Right renal cortex interstitium (tissue), 3 donors: Measurements from ENCODE around the gene ADGRA3. TPM values are rescaled to one million over a fixed set of nuclear protein-coding genes. Genes with fewer than 3 reads are reported as not detected.
"Not testable (repeated sequence)": the region's sequence is repeated elsewhere in the genome, so short reads cannot be mapped to it uniquely, and the experiment has no call there.

ENCODE experiments used
- DNase-seq, 3 donors: peaks; one replicate each; pipeline ENCODE4 v3.0.0-alpha.2; 2013; ENCODE audit warnings: low read depth in 3 of 3, low spot score in 2 of 3
- polyA plus RNA-seq, 3 donors: library from polyadenylated mRNA; unstranded; fragments of 120-200 nt; gene quantifications; one replicate each; pipeline ENCODE4 v1.2.1, GENCODE V29; 2013; ENCODE audit not compliant: insufficient read length in 3 of 3

The ADGRA3 gene
- polyA plus RNA-seq, 3 donors = 54.8 to 60.7 (median 55.7) TPM

- no peak for DNase-seq
Measured at GRCh38 chr4:22442956-22443355, 72.9 kb downstream of the ADGRA3 start.

- DNase-seq = no peak
Measured at GRCh38 chr4:22440999-22441398, 74.9 kb downstream of the ADGRA3 start.

GRCh38 chr4:22439947-22440346, 75.9 kb downstream of the ADGRA3 start:
- DNase-seq = no peak

- no peak for DNase-seq
Measured at GRCh38 chr4:22435652-22436051, 80.2 kb downstream of the ADGRA3 start.

GRCh38 chr4:22434895-22435294, 81.0 kb downstream of the ADGRA3 start:
- no peak for DNase-seq

GRCh38 chr4:22430626-22431025, 85.2 kb downstream of the ADGRA3 start:
- no peak for DNase-seq

GRCh38 chr4:22428441-22428840, 87.4 kb downstream of the ADGRA3 start:
- no peak for DNase-seq

GRCh38 chr4:22427675-22428074, 88.2 kb downstream of the ADGRA3 start:
- DNase-seq = no peak

- DNase-seq = no peak
Measured at GRCh38 chr4:22420291-22420690, 95.6 kb downstream of the ADGRA3 start.

GRCh38 chr4:22417408-22417807, 98.5 kb downstream of the ADGRA3 start:
- no peak for DNase-seq

GRCh38 chr4:22416403-22416802, 99.5 kb downstream of the ADGRA3 start:
- no peak for DNase-seq

- no peak for DNase-seq
Measured at GRCh38 chr4:22414833-22415232, 101.0 kb downstream of the ADGRA3 start.

GRCh38 chr4:22413471-22413870, 102.4 kb downstream of the ADGRA3 start:
- no peak for DNase-seq

GRCh38 chr4:22412013-22412412, 103.9 kb downstream of the ADGRA3 start:
- no peak for DNase-seq

GRCh38 chr4:22410645-22411247, 105.1 kb downstream of the ADGRA3 start:
- DNase-seq = no peak

- no peak for DNase-seq
Measured at GRCh38 chr4:22408474-22408873, 107.4 kb downstream of the ADGRA3 start.

GRCh38 chr4:22407361-22407760, 108.5 kb downstream of the ADGRA3 start:
- no peak for DNase-seq

GRCh38 chr4:22398671-22399070, 117.2 kb downstream of the ADGRA3 start:
- DNase-seq = no peak

- no peak for DNase-seq
Measured at GRCh38 chr4:22391551-22391950, 124.3 kb downstream of the ADGRA3 start.

GRCh38 chr4:22389240-22389870, 126.5 kb downstream of the ADGRA3 start:
- DNase-seq = peak; percentile 38 to 52 (median 40)

- DNase-seq = no peak
Measured at GRCh38 chr4:22385611-22386011, 130.3 kb downstream of the ADGRA3 start.

GRCh38 chr4:22384154-22384553, 131.7 kb downstream of the ADGRA3 start:
- DNase-seq = no peak

- not testable (repeated sequence) for DNase-seq
Measured at GRCh38 chr4:22382216-22382615, 133.7 kb downstream of the ADGRA3 start.
